Measurements from ENCODE around the gene CENPP.
A peak's percentile ranks its signal among the peaks of the same experiment; 100 is the strongest.
"Not testable (repeated sequence)": the region's sequence is repeated elsewhere in the genome, so short reads cannot be mapped to it uniquely, and the experiment has no call there.

CENPP gene

DNA sequence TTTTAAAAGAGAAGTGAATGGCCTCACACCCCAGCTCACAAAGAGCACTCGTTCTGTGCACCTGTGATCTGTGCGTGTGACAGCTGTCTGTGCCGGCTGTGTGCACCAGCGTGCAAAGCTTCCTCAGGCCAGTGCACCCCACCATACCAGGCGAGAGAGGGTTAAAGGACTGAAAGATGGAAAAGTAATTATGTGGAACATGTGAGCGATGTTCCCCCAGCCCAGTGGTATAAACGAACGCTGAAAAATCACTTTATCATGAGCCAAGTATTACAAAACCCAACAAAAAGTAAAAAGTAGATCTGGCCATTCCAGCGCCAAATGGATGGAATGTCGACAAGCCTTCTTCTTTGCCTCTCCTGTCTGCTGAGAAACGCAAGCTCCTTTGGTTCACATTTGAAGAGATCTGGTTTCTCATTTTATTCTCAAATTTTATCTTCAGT lies 290.5 kb downstream of the CENPP start:
- no peak for DNase-seq (ENCODE audit: low read depth in 2 of 2)

- no peak for DNase-seq (ENCODE audit: low read depth in 2 of 2)
Observed at GRCh38 chr9:92616655-92617111, 290.9 kb downstream of the CENPP start.

DNA sequence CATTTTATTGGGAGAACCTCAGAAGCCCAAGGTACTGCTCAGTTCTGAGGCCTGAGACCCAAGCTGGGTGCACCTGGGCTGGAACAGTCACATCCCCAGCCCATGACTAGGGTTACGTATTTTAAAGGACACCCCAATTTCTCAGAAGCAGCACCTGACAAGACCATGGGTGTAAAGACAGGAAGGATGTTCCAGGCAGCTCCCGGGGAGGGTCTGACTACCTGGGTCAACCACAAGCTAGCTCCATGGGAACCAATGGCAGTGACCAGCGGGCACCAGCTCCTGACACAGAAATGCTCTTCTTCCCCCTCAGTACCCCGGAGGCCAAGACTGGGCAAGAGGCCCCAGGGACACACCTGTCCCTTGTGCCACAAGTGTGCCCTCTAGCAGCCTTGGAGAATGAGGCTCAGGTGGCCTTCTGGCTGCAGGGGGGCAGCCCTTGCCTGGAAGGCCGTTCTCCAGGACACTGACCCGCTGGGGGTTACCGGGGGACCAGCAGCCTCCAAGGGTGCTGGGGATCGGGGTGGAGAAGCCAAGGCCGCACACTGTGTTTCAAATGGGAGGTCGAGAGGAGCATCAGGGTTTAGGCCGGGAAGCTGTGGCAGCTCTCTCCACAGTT lies 291.6 kb downstream of the CENPP start:
- DNase-seq (ENCODE audit: low read depth in 2 of 2): no peak

GRCh38 chr9:92617951-92618510 lies 292.3 kb downstream of the CENPP start:
- no peak for DNase-seq (ENCODE audit: low read depth in 2 of 2)

GRCh38 chr9:92618633-92619225 lies 293.0 kb downstream of the CENPP start:
- no peak for DNase-seq (ENCODE audit: low read depth in 2 of 2)

DNA sequence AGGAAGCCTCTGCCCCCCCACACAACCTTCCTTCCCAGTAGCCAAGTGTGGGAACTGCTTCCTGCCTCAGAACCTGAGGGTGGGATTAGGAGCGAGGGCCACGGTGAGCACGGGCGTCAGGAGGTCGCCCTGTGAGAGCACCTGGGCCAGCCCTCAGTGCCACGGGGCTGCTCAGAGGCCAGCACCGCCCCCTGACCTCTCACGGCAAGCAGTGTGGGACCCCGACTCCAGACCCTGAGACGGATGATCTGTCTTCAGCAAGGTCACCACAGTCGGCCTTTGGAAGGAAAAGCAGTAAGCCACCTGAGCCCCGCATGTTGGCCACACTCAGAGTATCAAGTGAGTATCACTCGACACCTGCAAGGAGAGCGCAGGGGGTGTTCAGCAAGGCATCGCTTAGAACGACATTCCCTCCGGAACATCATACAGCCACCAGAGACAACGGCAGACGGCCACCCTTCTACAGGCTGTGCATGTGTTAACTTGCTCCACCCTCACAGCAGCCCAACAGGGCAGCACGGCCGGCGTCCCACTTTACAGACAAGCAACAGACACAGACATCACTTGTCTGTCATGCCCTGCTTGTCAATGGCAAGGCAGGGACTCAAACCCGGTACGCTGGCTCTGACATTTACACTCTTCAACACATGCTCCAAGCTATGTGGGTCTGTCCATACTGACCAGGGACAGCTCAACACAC lies 294.0 kb downstream of the CENPP start:
- DNase-seq (ENCODE audit: low read depth in 2 of 2): no peak

GRCh38 chr9:92620845-92621244 lies 295.1 kb downstream of the CENPP start:
- DNase-seq (ENCODE audit: low read depth in 2 of 2): no peak

GRCh38 chr9:92623936-92624335 lies 298.2 kb downstream of the CENPP start:
- not testable (repeated sequence) for DNase-seq (ENCODE audit: low read depth in 2 of 2)

GRCh38 chr9:92626484-92626883 lies 300.7 kb downstream of the CENPP start:
- DNase-seq (ENCODE audit: low read depth in 2 of 2): no peak

DNA sequence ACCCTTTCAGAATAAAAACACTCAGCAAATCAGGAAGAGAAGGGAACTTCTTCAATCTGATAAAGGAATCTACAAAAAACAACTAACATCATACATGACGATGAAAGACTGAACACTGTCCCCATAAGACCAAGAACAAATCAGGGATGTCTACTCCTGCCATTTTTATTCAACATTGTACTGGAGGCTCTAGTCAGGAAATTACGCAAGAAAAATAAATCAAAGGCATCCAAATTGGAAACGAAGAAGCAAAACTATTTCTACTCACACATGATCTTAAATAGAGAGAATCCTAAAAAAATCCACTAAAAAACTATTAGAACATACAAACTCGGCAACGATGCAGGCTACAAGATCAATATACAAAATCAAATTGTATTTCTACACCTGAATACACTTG lies 301.9 kb downstream of the CENPP start:
- DNase-seq (ENCODE audit: low read depth in 2 of 2): no peak

DNA sequence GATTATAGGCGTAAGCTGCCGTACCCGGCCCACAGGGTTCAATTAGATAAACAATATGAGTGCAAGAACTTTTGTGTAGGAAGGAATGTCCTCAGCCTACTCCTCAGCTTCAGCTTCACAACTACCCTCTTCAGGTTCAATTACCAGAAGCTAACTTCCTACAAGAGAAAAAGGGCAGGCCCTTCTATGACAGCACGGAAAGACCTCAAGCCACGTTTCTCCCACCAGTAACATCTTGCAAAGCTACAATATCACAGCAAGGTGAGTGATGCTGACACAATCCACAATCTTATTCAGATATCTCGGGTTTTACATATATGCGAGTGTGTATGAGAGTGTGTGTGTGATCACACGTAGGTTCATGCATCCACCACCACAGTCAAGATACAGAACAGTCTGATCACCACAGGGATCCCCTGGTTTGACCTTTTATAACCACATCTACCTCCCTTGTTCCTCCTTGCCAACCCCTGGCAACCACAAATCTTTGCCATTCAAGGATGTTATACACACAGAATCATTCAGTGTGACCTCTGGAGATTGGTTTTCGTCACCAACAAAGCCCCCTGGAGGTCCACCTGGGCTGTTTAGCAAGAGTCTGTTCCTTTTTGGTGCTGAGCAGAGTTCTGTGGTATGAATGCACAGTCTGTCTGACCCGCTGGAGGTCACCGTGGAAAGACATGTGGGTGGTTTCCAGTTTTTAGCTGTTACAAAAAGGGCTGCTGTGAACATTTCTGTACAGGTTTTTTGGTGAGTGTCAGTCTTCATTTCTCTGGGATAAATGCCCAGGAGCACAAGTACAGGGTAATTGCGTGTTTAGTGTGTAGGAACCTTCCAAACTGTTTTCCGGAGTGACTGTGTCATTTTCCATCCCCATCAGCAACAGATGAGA lies 305.9 kb downstream of the CENPP start:
- DNase-seq (ENCODE audit: low read depth in 2 of 2): peak; percentile 16 to 32

DNA sequence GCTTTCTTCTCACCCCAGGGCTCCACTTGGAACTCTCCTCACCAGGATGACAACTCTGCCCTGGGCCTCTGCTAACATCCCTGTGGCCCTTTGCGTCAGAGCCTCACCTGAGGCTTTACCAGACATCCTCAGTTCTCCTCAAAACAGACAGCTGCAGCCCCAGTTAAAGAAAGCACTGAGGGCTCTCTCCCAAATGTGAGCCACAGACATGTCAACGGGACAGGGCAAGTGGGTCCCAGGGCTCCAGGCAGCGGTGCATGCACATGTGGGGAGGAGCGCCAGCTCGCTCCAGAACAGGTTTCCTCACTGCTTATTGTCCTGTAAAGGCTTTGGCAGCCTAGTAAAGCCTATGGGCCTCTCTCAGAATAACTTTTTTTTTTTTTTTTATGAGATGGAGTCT lies 306.9 kb downstream of the CENPP start:
- DNase-seq (ENCODE audit: low read depth in 2 of 2): no peak

- no peak for DNase-seq (ENCODE audit: low read depth in 2 of 2)
Observed at GRCh38 chr9:92633614-92634278, 308.0 kb downstream of the CENPP start.

DNA sequence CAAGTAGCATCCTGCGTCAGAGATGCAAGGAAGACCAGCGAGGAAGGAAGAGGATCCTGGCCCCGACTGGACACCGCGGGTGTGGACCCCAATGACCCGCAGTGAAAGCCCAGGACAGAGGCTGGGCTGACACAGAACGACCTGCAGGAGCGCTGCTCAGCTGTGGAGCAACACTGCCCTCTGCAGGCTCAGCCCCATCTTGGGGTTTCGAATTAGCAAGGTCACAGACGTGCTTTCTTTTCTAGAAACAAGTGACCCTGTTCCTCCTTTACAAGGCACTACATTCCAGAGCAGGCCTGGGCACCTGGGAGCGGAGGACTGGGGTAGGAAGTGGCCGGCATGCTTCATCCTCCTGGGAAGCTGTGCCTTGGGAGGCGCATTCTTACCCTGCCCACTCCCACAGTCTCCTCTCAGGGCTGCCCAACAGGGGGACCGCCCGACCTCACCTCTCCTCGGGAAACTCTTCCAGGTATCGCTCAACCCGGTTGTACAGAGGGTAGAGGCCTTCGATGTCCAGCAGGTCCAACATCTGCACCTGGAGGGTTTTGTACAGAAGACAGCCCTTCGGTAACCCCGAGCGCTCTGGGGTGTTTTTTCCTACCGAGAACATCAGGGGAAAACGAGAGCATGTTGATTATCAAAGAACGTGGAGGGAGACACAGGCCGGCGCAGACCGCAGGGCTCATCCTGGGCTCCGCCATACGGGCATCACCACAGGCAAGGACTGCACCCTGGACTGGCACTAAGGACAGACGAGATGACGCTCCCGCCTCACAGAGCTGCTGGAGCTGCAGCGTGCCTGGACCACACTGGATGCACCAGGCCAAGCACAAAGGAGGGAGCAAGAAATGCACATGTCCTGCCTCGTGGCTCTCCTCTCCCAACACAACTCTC lies 309.2 kb downstream of the CENPP start:
- peak; percentile 37 to 45 for DNase-seq (ENCODE audit: low read depth in 2 of 2)

DNA sequence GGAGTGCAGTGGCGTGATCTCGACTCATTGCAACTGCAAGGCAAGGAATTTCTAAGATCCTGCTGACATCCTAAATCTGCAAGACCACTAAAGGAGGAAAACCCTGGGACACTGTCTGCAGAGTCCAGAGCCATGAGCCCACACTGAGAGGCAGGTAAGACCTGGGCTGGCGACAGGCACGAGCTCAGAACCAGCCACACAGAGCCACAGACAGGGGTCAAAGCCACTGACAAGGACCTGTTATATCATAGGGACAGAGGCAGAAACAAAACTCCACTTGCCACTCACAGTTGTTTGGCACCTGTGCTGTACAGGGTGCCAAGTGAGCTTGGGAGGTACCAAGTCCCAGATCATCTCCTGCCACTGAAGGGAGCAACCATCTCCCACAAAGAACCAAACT lies 310.0 kb downstream of the CENPP start:
- no peak for DNase-seq (ENCODE audit: low read depth in 2 of 2)

DNA sequence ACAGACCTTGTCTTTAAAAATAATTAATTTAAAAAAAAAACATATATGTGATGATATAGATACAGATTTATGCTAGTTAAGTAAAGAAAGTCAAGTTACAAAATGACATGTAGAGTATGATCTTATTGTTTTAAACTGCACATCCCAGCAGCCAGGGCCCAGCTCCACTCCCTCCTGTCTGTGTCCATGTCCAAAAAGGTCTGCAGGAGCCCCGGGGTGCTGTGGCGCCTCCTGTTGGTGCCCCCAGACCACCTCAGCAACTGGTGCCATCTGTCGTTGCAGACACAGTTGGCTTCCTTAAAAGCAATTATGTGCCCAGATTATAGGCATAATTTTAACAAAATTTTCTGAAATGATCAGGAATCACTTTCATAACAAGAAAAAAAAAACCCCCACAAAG lies 310.9 kb downstream of the CENPP start:
- no peak for DNase-seq (ENCODE audit: low read depth in 2 of 2)

- no peak for DNase-seq (ENCODE audit: low read depth in 2 of 2)
Observed at GRCh38 chr9:92637326-92637725, 311.6 kb downstream of the CENPP start.

- DNase-seq (ENCODE audit: low read depth in 2 of 2): no peak
Observed at GRCh38 chr9:92637886-92638620, 312.3 kb downstream of the CENPP start.

GRCh38 chr9:92638621-92639101 lies 312.9 kb downstream of the CENPP start:
- no peak for DNase-seq (ENCODE audit: low read depth in 2 of 2)

Measured in stimulated activated CD8-positive, alpha-beta memory T cell treated with anti-CD3 and anti-CD28 coated beads, Interleukin-15, amount 100 ng/mL, for 48 hours (primary cell).